ENCODE measurements around the gene PTGDR. TPM values are rescaled to one million over a fixed set of nuclear protein-coding genes. Genes with fewer than 3 reads are reported as not detected.

Gene PTGDR
- total and polyA plus RNA-seq, 2 experiments from 2014 or later: 2.5 to 3.5 TPM

DNA sequence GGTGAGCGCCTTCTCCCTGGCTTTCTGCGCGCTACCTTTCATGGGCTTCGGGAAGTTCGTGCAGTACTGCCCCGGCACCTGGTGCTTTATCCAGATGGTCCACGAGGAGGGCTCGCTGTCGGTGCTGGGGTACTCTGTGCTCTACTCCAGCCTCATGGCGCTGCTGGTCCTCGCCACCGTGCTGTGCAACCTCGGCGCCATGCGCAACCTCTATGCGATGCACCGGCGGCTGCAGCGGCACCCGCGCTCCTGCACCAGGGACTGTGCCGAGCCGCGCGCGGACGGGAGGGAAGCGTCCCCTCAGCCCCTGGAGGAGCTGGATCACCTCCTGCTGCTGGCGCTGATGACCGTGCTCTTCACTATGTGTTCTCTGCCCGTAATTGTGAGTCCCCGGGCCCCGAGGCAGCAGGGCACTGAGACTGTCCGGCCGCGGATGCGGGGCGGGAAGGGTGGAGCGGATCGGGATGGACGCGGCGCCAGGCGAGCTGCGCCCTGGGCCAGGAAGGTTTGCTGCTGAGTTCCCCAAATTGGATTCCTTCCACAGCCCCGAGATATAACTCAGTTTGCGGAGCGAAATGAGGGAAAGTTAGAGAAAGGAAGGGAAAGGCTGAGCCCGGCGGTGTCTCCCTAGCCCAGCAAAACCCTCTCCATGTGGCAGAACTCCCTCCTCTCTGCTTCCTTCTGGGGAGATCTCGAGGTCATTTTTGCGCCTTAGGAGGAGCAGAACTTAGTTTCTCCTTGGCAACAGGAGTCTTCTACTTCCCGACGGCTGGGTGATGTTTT, 972 bp downstream of the PTGDR start:
- Histone ChIP-seq H3K9me2 (replicated peaks; ENCODE audit: insufficient read depth) (no peaks in the 10 kb centered on the region), H3K79me2 (no peaks in the 10 kb centered on the region), H3K4me3 (peak overlapping the region; percentile 18), H3K9me3 (ENCODE audit: low read depth) (no peaks in the 10 kb centered on the region), H3K4me2 (peak overlapping the region; percentile 91), H2AFZ (peak overlapping the region; percentile 33), H3K27me3 (peaks cover 46% of the 10 kb centered on the region), H3K36me3 (replicated peaks; ENCODE audit: insufficient read depth, low read depth) (no peaks in the 10 kb centered on the region), H4K20me1 (ENCODE audit: insufficient read depth, poor library complexity, severe bottlenecking) (no peaks in the 10 kb centered on the region), H3K27ac (no peak overlapping the region), H3K4me1 (ENCODE audit: insufficient read depth) (peaks cover 8% of the 10 kb centered on the region)
- 3% methylated on average over 54 of the region's 54 CpGs for WGBS (ENCODE audit: low lambda C conversion rate, missing lambda C conversion rate)
- peak; percentile 67 for TF ChIP-seq EZH2 (IDR thresholded peaks at IDR 0.05; ENCODE audit: borderline replicate concordance)
- TF ChIP-seq, protein P1, sequence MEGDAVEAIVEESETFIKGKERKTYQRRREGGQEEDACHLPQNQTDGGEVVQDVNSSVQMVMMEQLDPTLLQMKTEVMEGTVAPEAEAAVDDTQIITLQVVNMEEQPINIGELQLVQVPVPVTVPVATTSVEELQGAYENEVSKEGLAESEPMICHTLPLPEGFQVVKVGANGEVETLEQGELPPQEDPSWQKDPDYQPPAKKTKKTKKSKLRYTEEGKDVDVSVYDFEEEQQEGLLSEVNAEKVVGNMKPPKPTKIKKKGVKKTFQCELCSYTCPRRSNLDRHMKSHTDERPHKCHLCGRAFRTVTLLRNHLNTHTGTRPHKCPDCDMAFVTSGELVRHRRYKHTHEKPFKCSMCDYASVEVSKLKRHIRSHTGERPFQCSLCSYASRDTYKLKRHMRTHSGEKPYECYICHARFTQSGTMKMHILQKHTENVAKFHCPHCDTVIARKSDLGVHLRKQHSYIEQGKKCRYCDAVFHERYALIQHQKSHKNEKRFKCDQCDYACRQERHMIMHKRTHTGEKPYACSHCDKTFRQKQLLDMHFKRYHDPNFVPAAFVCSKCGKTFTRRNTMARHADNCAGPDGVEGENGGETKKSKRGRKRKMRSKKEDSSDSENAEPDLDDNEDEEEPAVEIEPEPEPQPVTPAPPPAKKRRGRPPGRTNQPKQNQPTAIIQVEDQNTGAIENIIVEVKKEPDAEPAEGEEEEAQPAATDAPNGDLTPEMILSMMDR (IDR thresholded peaks at IDR 0.05; ENCODE audit: poor library complexity): no peak
- TF ChIP-seq EZH2phosphoT487 (IDR thresholded peaks at IDR 0.05; ENCODE audit: low read depth, severe bottlenecking, unreplicated experiment): peak; percentile 38
- peak; percentile 14 for DNase-seq (ENCODE audit: low spot score)

DNA sequence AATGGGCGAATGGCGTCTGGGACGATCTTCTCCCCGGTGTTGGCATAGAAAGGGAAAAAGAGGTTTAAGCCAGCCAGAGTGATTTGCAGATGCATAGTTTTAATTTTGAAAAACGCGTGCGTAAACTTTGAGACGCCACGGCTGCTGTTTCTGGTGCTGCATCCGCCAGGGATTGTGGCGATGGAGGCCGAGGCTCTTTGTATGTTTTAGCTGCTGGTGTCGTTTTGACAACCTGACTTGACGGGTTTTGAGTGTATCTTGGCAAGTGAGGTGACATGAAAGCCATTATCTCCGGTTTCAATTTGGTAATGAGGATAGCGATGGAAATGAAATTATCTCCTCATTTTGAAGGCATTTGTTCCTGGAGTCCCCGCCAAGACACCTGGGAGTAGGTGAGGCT, 1.6 kb downstream of the PTGDR start:
- H3K4me2 ChIP-seq: peak overlapping the region; percentile 91
- TF ChIP-seq, protein P1 (IDR thresholded peaks at IDR 0.05; ENCODE audit: poor library complexity): no peak
- no peak for TF ChIP-seq EZH2 (IDR thresholded peaks at IDR 0.05; ENCODE audit: borderline replicate concordance)
- no peak for TF ChIP-seq EZH2phosphoT487 (IDR thresholded peaks at IDR 0.05; ENCODE audit: low read depth, severe bottlenecking, unreplicated experiment)
- WGBS (ENCODE audit: low lambda C conversion rate, missing lambda C conversion rate): 60% methylated on average over 17 of the region's 17 CpGs
- no peak overlapping the region for H3K4me3 ChIP-seq
- H3K9me2 ChIP-seq (replicated peaks; ENCODE audit: insufficient read depth): no peaks in the 10 kb centered on the region
- H3K27me3 ChIP-seq: peaks cover 46% of the 10 kb centered on the region
- H4K20me1 ChIP-seq (ENCODE audit: insufficient read depth, poor library complexity, severe bottlenecking): no peaks in the 10 kb centered on the region
- H3K79me2 ChIP-seq: no peaks in the 10 kb centered on the region
- no peak for DNase-seq (ENCODE audit: low spot score)
- H2AFZ ChIP-seq: no peak overlapping the region
- H3K27ac ChIP-seq: no peak overlapping the region
- H3K4me1 ChIP-seq (ENCODE audit: insufficient read depth): peaks cover 8% of the 10 kb centered on the region
- H3K9me3 ChIP-seq (ENCODE audit: low read depth): no peaks in the 10 kb centered on the region
- H3K36me3 ChIP-seq (replicated peaks; ENCODE audit: insufficient read depth, low read depth): no peaks in the 10 kb centered on the region

DNA sequence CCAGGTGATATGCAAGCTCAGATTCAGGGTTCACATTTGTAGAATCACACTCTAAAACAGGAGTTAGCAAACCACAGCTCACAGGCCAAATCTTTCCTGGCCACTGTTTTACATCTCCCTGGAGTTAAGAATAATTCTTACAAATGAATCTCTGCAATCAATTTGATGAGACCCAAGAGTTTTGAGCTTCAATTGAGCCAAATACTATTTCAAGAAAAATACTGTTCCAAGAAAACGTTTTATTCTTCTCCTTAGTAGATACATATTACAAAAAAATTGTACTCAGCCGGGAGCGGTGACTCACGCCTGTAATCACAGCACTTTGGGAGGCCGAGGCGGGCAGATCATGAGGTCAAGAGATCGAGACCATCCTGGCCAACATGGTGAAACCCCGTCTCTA, 2.5 kb downstream of the PTGDR start:
- H3K27me3 ChIP-seq: peaks cover 46% of the 10 kb centered on the region
- no peak overlapping the region for H3K4me3 ChIP-seq
- H3K36me3 ChIP-seq (replicated peaks; ENCODE audit: insufficient read depth, low read depth): no peaks in the 10 kb centered on the region
- H3K9me2 ChIP-seq (replicated peaks; ENCODE audit: insufficient read depth): no peaks in the 10 kb centered on the region
- H3K27ac ChIP-seq: no peak overlapping the region
- no peaks in the 10 kb centered on the region for H3K79me2 ChIP-seq
- WGBS (ENCODE audit: low lambda C conversion rate, missing lambda C conversion rate): 86% methylated on average over 8 of the region's 8 CpGs
- no peak for DNase-seq (ENCODE audit: low spot score)
- no peaks in the 10 kb centered on the region for H3K9me3 ChIP-seq (ENCODE audit: low read depth)
- TF ChIP-seq, protein P1 (IDR thresholded peaks at IDR 0.05; ENCODE audit: poor library complexity): no peak
- TF ChIP-seq EZH2phosphoT487 (IDR thresholded peaks at IDR 0.05; ENCODE audit: low read depth, severe bottlenecking, unreplicated experiment) (no peak), EZH2 (IDR thresholded peaks at IDR 0.05; ENCODE audit: borderline replicate concordance) (no peak)
- H3K4me2 ChIP-seq: peak overlapping the region; percentile 91
- H4K20me1 ChIP-seq (ENCODE audit: insufficient read depth, poor library complexity, severe bottlenecking): no peaks in the 10 kb centered on the region
- no peak overlapping the region for H2AFZ ChIP-seq
- peaks cover 8% of the 10 kb centered on the region for H3K4me1 ChIP-seq (ENCODE audit: insufficient read depth)
